Vagina (tissue), 2 donors: ENCODE results near the gene PHACTR4.

Experiments used
- POLR2A ChIP-seq, 2 donors: fragments of 450-650 bp; IDR thresholded peaks; one replicate each; pipeline ENCODE4 v1.6.1; 2017; ENCODE audit warnings: antibody characterized with exemption in 2 of 2, mild to moderate bottlenecking in 2 of 2, moderate library complexity in 2 of 2
- TF ChIP-seq, protein P1 (sequence below), 3 experiments: fragments of 450-650 bp in 2 of 3; fragments of 200-600 bp in 1 of 3; sonication (generic) in 1 of 3; IDR thresholded peaks; one replicate each; pipeline ENCODE4 v1.5.1; 2017 to 2019; ENCODE audit warnings: antibody characterized with exemption in 3 of 3, mild to moderate bottlenecking in 2 of 3, moderate library complexity in 2 of 3

DNA sequence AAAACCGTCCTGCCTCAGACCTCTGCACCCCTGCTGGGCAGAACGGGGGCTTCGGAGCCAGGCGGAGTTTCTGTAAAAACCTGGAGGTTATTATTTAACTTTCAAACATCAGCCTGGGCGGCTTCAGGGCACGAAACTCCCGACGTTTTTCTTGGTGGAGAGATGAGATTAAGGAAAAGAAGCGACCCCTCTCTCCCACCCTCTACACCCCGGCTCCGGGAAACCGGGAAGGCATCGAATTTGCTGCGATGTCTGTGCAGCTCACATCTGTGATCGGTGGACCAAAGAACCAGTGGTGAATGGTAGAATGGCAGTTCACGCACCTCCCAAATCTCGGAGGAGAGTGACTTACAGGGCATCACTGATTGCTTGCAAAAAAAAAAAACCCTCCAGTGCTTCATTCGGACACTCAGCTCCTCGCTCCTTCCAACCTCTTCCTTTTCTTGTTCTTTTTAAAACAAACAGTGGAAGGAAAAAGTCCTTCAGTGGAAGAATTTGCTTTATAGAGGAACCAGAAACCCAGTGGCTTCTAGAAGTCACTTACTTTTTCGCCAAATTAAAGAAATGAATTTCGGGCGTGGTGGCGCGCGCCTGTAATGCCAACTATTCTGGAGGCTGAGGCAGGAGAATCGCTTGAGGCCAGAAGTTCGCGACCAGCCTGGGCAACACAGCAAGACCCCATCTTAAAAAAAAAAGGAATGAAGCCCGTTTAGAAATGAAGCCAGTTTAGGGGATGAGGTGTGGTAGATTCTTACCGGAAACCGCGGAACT lies 884 bp downstream of the PHACTR4 start:
- TF ChIP-seq, protein P1, sequence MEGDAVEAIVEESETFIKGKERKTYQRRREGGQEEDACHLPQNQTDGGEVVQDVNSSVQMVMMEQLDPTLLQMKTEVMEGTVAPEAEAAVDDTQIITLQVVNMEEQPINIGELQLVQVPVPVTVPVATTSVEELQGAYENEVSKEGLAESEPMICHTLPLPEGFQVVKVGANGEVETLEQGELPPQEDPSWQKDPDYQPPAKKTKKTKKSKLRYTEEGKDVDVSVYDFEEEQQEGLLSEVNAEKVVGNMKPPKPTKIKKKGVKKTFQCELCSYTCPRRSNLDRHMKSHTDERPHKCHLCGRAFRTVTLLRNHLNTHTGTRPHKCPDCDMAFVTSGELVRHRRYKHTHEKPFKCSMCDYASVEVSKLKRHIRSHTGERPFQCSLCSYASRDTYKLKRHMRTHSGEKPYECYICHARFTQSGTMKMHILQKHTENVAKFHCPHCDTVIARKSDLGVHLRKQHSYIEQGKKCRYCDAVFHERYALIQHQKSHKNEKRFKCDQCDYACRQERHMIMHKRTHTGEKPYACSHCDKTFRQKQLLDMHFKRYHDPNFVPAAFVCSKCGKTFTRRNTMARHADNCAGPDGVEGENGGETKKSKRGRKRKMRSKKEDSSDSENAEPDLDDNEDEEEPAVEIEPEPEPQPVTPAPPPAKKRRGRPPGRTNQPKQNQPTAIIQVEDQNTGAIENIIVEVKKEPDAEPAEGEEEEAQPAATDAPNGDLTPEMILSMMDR (IDR thresholded peaks at IDR 0.05), result peak in 1 of 3 experiments; percentile 7
- TF ChIP-seq POLR2A (IDR thresholded peaks at IDR 0.05), result no peak
